ENCODE measurements around the gene SFRP4.
"Not testable (repeated sequence)": the region's sequence is repeated elsewhere in the genome, so short reads cannot be mapped to it uniquely, and the experiment has no call there.

The SFRP4 gene

DNA sequence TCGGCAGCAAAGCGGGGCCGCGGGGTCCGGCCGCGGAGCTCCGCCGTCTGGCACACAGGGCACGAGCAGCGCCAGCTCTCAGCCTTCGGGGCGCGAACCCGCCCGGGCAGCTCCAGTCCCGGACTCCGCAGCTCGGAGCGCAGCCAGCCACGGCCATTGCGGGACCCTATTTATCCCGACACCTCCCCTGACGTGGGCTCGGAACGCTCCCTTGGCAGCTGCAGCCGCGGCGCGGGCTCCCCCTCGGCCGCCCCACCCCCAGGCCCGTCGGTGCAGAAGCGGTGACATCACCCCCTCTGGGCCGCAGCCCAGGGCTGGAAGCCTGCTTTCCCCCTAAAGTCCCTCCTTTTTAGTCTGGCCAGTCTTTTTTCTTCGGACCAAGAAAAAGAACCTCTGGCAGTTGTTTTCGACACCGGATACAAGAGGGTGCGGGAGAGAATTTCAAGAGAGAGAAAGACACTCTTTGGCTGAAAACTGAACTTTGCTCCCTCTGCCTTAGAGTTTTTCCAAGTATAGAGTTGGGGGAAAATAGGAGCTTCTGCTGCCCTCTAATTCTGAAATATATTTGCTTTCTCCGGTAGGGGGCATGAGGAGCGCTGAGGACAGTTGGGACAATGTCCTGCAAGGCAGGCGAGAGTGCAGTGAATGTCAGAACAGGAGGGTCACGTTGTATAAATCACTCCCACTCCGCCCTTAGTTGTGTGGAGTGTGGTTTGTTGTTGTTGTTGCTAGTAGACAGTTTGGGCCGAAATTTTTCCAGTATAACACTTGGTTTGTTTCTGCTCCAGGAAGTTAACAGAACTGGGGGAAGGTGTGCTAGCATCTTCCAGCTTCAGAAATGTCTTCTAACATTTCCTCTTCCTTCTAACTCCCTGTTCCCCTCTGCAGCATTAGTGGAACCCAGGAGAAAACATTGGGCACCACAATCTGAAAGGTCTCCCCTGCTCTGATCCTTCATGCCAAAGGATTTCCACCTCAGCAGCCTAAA lies at the start of gene SFRP4:
SFRP4 (minus strand) TSS at position 145 of the 988 bp plus-strand sequence. CDS start 280 bp downstream, outside the sequence.
- peak; percentile 46 to 52 for DNase-seq

DNA sequence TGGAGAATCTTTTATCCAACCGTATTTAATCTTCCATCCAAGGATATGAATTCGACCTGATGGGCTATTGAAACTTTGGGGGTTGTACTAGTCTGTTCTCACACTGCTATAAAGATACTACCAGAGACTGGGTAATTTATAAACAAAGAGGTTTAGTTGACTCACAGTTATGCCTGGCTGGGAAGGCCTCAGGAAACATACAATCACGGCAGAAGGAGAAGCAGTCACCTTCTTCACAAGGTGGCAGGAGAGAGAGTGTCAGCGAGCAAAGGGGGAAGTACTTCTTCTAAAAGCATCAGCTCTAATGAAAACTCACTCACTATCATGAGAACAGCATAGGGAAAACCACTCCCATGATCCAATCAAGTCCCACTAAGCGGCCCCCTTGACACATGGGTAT lies 47.6 kb upstream of the SFRP4 start:
- DNase-seq: no peak

DNA sequence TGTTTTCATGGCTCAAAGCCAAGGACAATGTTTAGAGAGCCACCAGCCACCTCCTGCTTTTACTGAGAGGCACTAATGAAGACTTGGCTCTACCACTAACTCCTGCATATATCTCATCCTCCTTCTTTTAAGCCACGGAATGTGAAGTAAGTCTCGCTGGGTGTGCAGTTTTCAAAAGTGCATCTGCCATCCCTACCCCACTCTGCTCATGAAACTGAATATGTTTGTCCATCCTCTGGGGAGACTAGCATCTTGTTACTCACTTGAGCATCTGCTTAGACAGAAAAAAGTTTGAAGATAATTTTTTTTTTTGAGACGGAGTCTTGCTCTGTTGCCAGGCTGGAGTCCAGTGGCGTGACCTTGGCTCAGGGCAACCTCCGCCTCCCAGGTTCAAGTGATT lies 44.6 kb upstream of the SFRP4 start:
- no peak for DNase-seq

DNA sequence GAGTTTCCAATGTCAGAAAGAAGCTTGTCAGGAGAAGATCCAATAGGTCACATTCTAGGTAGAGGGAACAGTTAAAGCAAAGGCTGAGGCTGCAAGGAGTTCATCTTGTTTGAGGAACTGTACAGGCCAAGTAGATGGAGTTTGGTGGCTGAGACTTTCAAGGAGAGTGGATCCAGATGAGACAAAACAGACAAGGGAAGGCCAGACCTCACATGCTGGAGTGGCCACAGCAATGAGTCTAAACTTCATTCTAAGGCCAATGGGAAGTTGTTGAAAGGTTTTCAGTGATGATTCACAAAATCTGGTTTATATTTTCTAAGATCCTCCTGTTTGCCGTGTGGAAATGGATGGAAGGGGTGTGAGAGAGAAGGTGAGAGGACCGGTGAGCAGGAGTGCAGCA lies 43.9 kb upstream of the SFRP4 start:
- no peak for DNase-seq

DNA sequence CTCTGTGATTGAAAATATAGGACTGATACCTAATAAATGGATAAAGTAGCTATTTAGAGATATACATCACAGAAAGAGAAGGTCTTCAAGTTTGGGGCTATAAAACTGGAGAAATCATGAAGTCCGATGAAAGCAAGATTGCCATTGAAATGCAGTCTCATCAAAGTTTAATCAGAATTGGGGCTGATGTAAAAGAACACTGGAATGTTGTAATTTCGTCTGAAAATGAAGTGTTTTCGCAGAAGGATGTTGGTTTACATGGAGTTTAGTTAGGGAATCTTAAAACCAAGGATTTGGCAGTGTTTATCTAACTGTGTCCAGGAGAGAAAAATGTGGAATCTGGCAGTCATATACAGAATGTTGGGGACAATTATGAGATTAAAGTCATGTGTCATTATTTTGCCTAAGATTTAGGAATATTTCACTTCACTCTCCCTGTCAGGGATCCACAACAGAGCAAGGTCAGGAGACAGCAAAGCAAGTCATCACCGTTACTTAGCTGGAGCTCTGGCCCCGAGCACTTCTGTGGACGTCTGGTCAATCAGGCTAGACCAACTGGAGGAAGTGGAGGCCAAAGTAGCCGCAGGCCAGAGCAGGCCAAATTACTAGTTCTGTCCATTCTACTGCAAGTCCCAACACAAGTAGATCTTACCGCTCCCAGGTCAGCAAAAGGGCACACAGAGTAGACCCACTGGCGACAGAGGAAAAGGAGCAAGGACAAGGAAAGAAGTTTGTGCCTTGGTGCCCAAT lies 40.8 kb upstream of the SFRP4 start:
- DNase-seq: no peak

DNA sequence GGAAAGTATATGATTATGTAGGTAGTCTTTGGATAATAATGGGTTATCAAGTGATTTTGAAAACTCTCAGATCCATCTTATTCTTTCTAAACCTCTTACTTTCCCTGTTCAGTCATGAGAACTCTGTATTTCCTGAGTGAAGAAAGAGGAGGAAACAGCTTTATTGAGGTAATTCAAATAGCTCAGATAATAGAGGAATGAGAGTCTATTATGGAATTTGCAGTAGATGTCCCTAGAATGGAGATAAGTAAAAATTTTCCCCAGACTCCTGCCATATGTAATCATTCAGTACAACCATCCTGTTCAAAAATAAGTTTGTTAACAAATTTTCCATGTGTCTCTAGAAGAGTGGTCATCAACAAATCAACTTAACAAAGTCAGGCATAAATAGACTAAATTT lies 40.2 kb upstream of the SFRP4 start:
- DNase-seq: no peak

DNA sequence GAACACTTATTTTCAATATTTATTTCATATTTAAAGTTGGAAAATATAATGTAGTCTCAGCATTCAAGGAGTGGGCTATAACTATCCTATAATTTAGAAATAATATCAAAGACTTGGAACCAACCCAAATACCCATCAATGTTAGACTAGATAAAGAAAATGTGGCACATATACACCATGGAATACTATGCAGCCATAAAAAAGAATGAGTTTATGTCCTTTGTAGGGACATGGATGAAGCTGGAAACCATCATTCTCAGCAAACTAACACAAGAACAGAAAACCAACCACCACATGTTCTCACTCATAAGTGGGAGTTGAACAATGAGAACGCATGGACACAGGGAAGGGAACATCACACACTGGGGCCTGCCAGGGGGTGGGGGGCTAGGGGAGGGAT lies 37.6 kb upstream of the SFRP4 start:
- not testable (repeated sequence) for DNase-seq

DNA sequence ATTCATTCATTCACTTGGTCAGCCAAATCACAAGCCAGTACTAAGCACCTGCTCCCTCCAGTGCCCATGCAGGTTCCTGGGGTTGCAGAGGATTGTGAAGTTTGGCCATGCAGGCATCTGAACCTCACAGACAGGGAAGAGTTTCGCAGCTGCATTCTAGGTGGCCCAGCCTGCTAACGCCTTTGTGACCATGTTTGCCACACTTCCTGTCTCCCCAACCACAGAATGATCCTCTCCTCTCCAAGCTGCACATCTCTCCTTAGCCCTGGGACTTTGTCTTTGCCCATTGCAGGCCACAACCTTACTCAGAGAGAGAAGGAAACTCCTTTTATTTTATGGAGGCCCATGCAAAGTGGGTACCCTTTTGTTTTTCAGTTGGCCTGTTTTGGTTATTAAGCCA lies 35.6 kb upstream of the SFRP4 start:
- no peak for DNase-seq

DNA sequence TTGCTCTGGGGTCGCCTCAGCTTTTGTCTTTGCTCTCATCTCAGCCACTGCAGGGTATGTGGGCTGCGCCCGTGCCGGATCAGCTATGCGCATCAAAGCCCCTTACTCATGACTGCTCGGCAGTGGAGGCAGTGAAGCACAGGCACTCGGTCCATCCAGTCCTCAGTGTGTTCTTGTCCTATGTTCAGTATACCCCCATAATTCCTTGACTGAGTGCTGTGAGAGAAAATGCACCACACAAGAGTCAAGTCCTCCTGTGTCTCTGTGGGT lies 31.3 kb upstream of the SFRP4 start:
- no peak for DNase-seq

DNA sequence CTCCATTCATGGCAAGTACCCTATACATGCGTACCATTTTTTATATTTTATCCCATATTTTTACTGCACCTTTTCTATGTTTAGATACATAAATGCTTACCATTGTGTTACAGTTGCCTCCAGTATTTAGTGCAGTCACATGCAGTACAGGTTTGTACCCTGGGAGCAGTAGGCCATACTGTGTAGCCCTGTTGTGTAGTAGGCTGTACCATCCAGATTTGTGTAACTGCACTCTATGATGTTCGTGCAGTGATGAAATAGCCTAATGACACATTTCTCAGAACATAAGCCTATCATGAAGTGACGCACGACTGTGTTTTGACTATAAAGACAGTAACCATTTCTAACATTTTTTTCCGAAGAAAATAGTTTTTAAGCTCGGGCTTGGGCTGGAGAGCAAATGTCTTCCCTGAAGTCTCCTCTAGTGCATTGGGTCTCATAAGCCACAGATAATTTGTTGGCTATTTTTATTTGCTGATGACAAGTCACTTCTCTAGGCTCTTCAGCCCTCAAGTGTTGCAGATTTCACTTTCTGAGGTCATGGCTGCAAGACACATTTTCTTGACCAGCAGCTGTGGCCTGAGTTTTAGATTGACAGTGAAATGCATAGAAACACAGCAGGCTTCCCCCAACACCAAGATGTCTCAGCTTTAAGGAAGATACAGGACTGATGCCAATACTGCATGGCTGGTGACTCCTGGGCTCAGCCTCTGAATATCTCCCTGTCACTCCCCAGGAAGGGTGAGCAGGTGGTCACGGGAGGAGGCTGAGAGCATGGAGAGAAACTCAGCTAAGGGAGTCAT lies 30.7 kb upstream of the SFRP4 start:
- DNase-seq: no peak

DNA sequence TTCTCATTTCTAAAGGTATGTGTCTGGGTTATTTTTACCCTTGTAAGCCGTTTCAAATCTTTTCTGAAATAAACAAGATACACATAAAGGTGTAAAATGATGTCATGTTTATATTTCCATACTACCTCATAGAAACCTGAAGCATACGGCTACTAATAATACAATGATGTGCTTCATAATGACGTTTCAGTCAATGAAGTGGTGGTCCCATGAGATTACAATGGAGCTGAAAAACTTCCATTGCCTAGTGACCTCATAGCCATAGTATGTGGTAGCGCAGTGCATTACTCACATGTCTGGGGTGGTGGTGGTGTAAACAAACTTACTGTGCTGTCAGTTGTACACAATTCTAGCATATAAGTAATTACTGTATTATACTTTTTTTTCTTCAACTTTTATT lies 28.7 kb upstream of the SFRP4 start:
- no peak for DNase-seq

DNA sequence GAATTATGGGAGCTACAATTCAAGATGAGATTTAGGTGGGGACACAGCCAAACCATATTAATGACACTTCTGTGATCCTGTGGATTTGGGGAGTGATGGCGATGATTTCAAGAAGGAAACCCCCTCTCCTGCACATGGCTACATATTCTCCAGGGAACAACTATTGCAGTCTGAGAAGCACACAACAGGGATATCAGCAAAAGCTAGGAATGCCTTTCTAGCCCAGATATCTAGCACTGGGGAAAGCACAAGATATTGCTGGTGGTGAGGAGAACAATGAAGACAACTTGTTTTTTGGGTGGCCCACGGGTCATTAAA lies 28.1 kb upstream of the SFRP4 start:
- DNase-seq: no peak

DNA sequence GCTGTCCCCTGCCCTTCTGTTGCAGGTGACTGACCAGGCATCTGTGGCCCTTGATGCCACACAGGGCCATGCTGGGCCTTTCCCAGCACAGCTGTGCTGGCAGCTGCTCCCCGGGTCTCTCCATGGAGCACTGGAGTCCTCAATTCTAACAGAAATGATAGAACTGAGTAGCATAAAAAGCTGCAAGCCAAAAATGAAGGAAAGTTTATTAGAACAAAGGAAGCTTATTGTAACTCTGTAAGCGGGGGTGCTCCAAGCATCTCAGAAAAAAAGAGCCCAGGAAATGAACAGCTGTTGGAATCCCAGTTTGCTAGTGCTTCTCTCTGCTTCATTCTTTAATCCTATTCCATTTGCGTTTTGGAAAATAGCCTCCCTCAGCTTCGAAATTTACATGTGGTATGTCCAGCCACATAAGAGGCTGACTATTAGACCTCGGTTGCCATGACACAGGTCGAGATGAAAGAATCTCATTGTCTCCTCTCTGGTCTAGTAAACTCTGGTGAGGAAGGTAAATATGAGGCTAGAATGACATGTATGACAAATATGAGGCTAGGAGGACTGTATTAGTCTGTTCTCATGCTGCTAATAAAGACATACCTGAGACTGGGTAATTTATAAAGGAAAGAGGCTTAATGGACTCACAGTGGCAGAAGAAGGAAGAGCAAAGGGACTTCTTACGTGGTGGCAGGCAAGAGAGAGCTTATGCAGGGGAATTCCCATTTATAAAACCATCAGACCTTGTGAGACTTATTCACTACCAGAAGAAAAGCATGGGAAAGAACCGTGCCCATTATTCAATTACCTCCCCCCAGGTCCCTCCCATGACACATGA lies 27.5 kb upstream of the SFRP4 start:
- peak; percentile 3 to 37 for DNase-seq

DNA sequence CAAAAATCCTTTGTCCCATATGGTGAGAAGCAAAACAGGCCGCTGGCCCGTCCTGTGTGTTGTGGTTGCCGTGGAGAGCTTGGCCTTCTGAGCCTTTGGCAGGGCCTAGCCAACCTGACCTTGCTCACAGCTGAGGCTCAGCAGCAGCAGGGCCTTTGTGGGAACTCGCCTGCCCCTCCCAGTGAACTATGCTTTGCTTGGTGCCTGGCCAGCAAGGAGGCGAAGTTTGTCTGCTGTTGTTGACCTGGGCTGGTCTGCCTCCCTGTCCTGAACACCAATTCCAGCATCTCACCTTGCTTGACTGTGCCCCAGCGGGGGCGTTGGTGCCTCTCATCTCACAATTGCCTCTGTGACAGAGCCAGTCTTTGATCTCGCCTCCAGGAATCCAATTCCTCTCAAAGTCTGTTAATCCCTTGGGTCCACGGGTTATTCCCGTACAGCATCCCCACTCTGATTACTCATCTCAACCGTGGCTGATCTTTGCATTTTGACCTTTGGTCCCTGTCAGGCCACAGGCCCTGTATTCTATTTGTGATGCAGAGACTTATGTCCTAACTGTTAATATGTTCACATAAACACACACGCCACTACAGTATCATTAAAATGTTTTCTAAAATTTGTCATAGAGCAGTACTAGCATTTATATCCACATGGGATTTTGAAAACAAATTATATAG lies 26.5 kb upstream of the SFRP4 start:
- peak in 1 of 2 donors; percentile 7 for DNase-seq

DNA sequence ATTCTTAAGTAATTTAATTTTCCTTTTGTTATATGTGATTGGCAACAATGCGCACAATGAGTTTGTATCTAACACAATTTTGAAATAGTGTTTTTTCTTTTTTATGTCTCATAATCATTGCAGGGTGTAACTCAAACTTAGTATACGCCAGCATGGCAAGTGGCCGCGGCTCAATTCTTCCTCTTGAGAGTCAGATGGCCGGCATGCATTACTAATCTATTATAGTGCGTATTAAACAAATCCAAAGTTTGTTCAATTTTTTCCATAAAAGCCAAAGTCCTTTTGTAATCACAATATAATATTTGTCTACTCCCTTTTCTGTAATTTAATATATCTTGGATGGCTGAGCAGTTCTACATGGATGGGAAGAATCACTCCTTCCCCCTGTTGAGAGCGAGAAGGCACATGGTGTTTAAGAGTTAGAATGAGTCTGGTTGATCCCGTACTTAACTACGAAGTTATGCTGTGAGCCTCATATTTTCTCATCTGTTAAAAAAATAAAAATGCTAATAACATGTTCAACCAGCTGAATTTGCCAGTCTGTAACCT lies 16.5 kb upstream of the SFRP4 start:
- DNase-seq: no peak

DNA sequence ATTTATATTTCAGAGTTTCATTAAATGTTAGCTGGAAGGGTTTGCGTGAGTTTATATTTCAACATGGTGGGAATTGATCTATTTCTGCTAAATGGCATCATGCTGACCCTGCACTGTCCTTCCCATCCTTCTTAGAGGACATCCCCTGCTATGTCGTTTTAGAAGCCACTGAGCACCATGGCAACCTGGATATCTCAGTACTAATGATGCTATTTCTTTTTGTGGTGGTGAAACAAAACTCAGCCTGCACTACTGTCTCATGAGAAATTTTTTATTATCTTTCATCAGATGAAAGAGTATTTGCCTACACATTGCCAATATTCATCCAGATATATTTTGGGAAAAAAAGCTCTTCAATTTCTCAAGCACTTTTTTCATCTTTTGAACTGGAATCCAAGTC lies 15.9 kb upstream of the SFRP4 start:
- DNase-seq: no peak

DNA sequence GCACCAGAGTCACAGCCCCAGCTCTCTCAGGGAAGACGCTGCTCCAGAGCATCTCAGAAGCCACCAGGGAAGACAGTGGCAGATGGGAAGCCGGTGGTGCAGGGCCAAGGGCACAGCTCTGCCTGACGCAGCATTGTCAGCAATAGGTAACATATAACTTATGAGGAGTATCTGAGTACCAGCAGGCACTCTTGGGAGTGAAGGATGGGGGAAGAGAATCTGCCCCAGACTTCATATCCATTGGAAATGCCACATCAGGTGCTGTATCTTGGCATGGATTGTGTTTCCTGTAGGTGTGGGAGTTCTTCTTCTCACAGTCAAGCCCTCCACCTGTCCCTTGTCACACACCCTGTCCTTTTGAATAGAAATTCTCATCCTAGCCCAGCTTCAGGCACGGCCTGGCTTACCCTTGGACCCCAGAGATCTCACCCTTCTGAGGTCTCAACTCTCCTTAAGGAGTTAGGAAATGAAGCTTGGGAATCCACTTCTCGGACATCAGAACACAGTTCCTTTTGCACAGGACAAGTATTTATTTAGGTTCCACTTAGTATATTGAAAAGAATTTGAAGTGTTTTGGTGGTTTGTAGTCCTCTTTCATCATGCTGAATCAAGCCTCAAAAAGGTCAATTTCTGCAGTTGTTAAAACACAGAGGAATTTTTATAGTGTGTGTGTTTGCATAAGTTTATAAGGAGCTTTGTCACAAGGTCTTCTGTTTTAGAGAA lies 13.8 kb upstream of the SFRP4 start:
- DNase-seq: no peak

DNA sequence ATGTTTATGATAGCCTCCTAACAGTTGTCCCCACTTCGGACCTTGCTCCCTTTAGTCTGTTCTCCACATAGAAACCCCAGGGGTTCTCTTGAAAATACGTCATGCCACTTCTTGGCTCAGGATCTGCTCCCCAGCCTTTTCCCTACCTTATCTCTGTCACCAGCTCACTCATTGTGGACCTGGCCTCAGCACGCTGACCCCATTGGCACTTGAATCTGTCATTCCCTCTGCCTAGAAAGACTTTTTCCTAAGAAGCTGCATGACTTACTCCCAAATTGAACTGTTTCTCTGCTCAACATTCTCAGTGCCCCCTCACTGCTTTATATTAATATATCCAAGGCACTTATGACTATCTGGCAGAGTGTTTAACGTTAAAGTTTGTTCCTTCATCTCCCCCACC lies 12.3 kb upstream of the SFRP4 start:
- DNase-seq: no peak

DNA sequence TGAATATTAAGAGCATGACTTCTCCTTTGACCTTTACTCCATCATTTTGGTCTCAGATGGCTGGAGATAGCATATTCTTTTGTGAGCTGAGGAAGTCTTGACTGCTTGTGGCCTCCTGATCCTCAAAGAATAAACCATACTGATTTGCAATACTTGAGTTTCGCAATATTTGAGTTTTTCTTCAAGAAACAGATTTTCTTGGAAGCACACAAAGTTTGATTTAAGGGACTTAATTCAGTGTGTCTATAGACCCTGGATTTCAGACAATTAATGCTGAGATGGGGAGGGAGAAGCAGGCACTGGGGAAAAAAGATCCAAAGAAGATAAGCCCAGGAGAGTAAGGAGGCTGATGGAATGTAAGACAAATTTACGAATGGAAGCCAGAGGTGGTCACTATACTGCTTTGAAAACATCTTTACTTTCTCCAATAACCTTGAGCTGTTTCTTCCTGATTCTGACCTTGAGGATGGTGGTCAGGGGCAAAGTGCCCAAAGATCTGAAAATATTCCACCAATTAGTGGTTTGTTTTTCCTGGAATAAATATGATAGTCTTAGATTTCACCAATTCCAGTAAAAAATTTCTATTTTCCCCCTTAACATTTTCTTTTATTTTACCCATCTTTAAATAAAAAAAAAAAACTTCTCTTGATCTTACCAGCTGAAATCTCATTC lies 11.3 kb upstream of the SFRP4 start:
- no peak for DNase-seq

DNA sequence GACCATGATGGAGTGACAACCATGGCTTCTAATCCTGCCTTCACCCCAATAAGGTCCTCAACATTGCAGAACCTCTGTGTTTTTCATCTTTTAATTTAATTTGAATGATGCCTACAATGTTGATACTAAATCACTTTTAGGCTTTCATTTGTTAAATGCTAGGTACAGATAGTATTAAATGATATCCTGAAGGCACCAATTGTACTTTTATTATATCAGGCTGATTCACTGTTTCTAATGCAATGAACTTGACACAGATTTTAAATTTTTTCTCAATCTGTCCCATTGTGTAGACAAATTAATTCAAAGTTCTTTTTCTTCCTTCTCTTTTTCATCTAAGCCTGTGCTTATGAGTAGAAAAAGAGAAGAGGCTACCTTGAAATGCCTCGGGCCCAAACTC lies 9.0 kb upstream of the SFRP4 start:
- DNase-seq: no peak

Measured in hippocampal formation (tissue), 2 donors.